GM13976 (cell line): ENCODE results near the gene IGF1R.

Source experiments
- DNase-seq: peaks from one replicate; pipeline ENCODE4 v3.0.0; 2012; ENCODE audit warnings: low spot score
- in situ Hi-C: fragments of 300-500 bp; cut with MboI; formaldehyde crosslinking; loops from one replicate; pipeline ENCODE4 v1.12.0; 2022; ENCODE audit warnings: low sequenced_read_pairs, mixed read lengths, inconsistent platforms; ENCODE audit not compliant: unreplicated experiment
- TF ChIP-seq, protein P1 (sequence below): IDR thresholded peaks from 2 replicates; pipeline ENCODE4 v1.5.1; 2012; ENCODE audit warnings: borderline replicate concordance, mild to moderate bottlenecking; ENCODE audit not compliant: insufficient read depth; ENCODE audit errors: extremely low read depth, missing control alignments, control extremely low read depth

The IGF1R gene

DNA sequence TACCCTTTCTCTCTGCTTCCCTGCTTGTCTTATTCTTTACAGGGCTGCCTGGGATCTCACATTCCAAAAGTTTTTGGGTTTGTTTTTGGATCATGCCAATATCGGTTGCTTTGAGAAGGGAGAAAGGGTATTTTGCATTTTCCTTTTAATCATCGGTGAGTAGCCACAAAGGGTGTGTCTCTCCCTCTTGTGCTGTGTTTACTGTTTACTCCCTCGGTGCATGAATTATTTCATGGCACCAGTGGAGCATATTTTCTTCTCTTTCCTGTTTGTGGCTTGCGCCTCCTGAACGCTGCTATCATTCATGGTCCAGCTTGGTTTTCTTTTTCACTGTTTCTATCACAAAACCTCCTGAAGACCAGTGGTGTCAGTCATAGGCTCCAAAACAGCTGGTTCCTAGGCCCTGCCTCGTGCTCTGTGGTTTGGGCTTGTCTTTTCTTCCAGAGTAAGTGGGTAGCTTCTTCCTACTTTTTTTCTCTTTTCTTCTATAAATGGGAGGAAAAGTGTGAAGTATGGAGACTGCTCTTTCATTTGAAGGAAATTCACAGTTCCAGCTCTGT, 54.9 kb downstream of the IGF1R start:
- DNase-seq, result no peak
- in situ Hi-C loops, result no loop called here
- TF ChIP-seq, protein P1, sequence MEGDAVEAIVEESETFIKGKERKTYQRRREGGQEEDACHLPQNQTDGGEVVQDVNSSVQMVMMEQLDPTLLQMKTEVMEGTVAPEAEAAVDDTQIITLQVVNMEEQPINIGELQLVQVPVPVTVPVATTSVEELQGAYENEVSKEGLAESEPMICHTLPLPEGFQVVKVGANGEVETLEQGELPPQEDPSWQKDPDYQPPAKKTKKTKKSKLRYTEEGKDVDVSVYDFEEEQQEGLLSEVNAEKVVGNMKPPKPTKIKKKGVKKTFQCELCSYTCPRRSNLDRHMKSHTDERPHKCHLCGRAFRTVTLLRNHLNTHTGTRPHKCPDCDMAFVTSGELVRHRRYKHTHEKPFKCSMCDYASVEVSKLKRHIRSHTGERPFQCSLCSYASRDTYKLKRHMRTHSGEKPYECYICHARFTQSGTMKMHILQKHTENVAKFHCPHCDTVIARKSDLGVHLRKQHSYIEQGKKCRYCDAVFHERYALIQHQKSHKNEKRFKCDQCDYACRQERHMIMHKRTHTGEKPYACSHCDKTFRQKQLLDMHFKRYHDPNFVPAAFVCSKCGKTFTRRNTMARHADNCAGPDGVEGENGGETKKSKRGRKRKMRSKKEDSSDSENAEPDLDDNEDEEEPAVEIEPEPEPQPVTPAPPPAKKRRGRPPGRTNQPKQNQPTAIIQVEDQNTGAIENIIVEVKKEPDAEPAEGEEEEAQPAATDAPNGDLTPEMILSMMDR, result no peak

DNA sequence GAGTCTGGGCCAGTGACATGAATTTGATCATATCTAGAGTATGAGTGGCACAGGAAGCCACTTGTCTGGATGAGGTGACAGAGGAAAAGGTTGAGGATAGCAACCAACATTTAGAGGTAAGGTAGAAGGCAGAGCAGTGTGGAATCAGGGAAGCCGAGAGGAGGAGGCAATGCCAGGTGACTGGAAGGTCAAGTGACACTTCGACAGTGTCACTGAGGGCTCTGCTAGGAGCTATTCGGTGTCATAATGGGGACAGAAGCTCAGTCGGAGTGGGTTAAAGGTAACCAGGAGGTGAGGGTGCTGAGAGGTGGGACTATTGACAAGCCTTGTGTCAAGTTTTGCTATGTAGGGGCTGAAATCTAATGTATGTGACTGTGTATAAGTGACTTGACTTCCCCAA, 56.7 kb downstream of the IGF1R start:
- in situ Hi-C loops, result no loop called here
- no peak for DNase-seq
- TF ChIP-seq, protein P1, result no peak

DNA sequence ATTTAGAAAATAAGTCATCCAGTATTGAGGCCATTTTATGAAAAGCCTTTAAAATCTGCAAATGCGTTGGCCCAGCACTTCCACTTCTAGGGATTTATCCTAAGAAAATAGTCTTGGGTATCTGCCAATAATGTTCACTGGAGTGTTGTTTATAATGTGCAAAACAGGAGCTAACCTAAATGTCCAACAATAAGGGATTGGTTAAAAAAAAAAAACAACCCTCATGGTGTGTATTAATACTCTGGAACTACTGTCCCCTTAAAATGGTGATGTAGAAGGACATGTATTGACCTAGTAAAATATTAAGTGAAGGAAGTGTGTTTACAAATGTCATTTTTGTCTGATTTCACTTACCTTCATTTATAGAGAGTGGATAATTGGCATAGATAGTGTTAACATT, 58.0 kb downstream of the IGF1R start:
- in situ Hi-C loops, result no loop called here

DNA sequence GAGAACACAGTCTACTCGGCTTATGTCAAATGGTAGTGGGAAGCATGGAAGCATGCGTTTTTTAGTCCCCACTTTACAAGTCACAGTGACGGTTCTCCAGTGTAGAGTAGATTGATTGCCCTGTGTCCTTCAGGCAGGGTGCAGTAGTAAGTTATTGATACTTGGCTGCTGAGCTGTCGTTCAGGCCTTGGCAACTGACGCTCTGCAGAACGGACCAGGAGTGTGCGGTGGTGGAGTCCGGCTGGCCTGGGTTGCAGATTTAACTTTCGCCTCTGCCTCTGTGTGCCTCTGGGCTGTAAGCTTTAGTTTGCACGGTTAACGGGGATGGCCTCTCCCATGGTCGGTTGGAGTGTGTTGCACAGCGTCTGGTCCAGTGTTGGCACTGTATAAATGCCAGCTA, 58.6 kb downstream of the IGF1R start:
- in situ Hi-C loops, result no loop called here
- TF ChIP-seq, protein P1, result no peak
- no peak for DNase-seq

More for the DNA sequence above, 58.0 kb downstream of the IGF1R start:
- TF ChIP-seq, protein P1, result no peak
- DNase-seq, result no peak

GRCh38 chr15:98708037-98708590, 59.8 kb downstream of the IGF1R start:
- TF ChIP-seq, protein P1, result no peak
- DNase-seq, result no peak
- in situ Hi-C loops, result no loop called here

DNA sequence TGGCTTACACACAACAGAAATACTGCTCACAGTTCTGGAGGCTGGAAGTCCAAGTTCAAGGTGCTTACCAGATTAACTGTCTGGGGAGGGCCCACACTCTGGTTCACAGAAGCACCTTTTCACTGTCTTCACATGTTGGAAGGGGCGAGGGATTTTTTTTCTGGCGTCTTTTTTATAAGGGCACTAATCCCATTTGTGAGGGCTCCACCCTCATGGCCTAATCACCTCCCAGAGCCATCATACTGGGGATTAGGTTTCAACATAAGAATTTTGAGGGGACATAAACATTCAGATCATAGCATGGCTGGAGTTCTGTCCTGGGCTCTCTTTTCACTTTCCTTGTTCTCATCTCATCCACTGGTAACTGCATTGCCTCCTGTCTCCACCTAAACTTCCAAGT, 63.5 kb downstream of the IGF1R start:
- in situ Hi-C loops, result no loop called here
- TF ChIP-seq, protein P1, result no peak
- DNase-seq, result no peak

DNA sequence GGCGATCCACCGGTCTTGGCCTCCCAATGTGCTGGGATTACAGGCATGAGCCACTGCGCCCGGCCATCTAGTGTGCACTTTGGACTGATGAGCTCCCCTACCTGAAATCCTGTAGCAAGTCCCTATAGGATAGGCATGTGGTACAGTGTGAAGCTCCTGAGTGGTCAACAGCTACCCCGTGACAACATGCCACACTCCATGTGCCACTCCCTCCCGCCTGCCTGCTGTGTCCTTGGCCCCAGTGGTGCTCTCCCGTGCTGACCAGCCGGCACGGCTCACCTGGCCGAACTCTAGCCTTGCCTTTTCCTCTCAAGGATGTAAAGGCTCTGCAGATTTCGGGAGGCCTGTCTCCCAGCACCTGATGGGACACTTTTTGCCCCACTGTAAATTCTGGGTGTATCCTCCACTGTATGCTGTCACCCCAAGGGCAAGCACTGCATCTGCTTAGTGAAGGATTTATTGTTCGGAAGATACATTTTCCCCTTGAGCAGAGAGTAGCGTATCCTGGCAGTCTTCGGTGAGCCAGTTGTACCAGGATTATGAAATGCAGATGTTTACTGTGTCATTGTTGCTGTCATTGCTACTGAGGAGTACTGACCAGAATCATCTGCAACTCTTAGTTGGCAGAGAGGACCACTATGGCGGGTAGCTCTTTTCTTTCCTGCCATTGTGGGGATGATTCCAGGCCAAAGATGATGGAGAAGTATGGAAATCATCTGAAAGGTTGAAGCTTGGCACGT, 64.7 kb downstream of the IGF1R start:
- TF ChIP-seq, protein P1, result no peak
- DNase-seq, result no peak
- in situ Hi-C loops, result no loop called here
